HepG2 (cell line): ENCODE data around the gene SHISA5. TPM values are rescaled to one million over a fixed set of nuclear protein-coding genes. Genes with fewer than 3 reads are reported as not detected.
A peak's percentile ranks its signal among the peaks of the same experiment; 100 is the strongest.

Source experiments
- ATF2 ChIP-seq: sonication (generic); formaldehyde crosslinking; IDR thresholded peaks from 2 replicates; pipeline ENCODE4 v1.4.0; 2020; ENCODE audit warnings: missing genetic modification reagents
- EP300 ChIP-seq, 3 experiments: sonication (generic) in 1 of 3; formaldehyde crosslinking in 1 of 3; IDR thresholded peaks; 2 replicates each; pipeline versions ENCODE4 v1.5.1 to v1.6.1; 2011 to 2020; ENCODE audit warnings: low read depth in 2 of 3, low read length in 2 of 3, borderline replicate concordance in 1 of 3, improper control_type of control experiment in 1 of 3, mild to moderate bottlenecking in 1 of 3, missing genetic modification reagents in 1 of 3, moderate library complexity in 1 of 3
- HNF1A ChIP-seq, 2 experiments: sonication (generic) in 1 of 2; formaldehyde crosslinking in 1 of 2; IDR thresholded peaks; 2 replicates each; pipeline versions ENCODE4 v1.4.0 to v1.6.1; 2016 to 2020; ENCODE audit warnings: borderline replicate concordance in 1 of 2, low read depth in 1 of 2, mild to moderate bottlenecking in 1 of 2, missing genetic modification reagents in 1 of 2
- NFIC ChIP-seq: IDR thresholded peaks from 2 replicates; pipeline ENCODE4 v1.6.1; 2012; ENCODE audit warnings: mild to moderate bottlenecking, low read length, inconsistent platforms
- NR2C2 ChIP-seq: sonication (generic); formaldehyde crosslinking; IDR thresholded peaks from 2 replicates; pipeline ENCODE4 v1.4.0; 2020; ENCODE audit warnings: missing genetic modification reagents, mild to moderate bottlenecking, moderate library complexity, borderline replicate concordance
- PLRG1 ChIP-seq: fragments of 450-650 bp; conservative IDR thresholded peaks from 2 replicates; pipeline ENCODE4 v1.6.1; 2016
- RARG ChIP-seq: sonication (generic); formaldehyde crosslinking; IDR thresholded peaks from 2 replicates; pipeline ENCODE4 v1.4.0; 2020; ENCODE audit warnings: low read depth, mild to moderate bottlenecking, missing genetic modification reagents
- TAF1 ChIP-seq: sonication (generic); formaldehyde crosslinking; IDR thresholded peaks from 2 replicates; pipeline ENCODE4 v1.4.0; 2020; ENCODE audit warnings: missing genetic modification reagents
- ZHX1 ChIP-seq: sonication (generic); formaldehyde crosslinking; IDR thresholded peaks from 2 replicates; pipeline ENCODE4 v1.8.1; 2022; ENCODE audit warnings: low read depth, mild to moderate bottlenecking, missing genetic modification reagents
- ZMAT5 ChIP-seq: sonication (generic); formaldehyde crosslinking; IDR thresholded peaks from 2 replicates; pipeline ENCODE4 v1.5.0; 2020; ENCODE audit warnings: mild to moderate bottlenecking, low read depth, missing genetic modification reagents, borderline replicate concordance
- ZNF160 ChIP-seq: sonication (generic); formaldehyde crosslinking; IDR thresholded peaks from 2 replicates; pipeline ENCODE4 v1.8.0; 2022; ENCODE audit warnings: mild to moderate bottlenecking, inconsistent platforms, missing genetic modification reagents
- ZNF20 ChIP-seq: sonication (generic); formaldehyde crosslinking; IDR thresholded peaks from 2 replicates; pipeline ENCODE4 v1.4.0; 2020; ENCODE audit warnings: mild to moderate bottlenecking, moderate library complexity, missing genetic modification reagents
- ZNF232 ChIP-seq: sonication (generic); formaldehyde crosslinking; IDR thresholded peaks from 2 replicates; pipeline ENCODE4 v1.4.0; 2020; ENCODE audit warnings: missing genetic modification reagents, borderline replicate concordance
- ZNF235 ChIP-seq: sonication (generic); formaldehyde crosslinking; IDR thresholded peaks from 2 replicates; pipeline ENCODE4 v1.8.1; 2023; ENCODE audit warnings: mild to moderate bottlenecking, missing genetic modification reagents, borderline replicate concordance
- ZNF432 ChIP-seq: sonication (generic); formaldehyde crosslinking; IDR thresholded peaks from 2 replicates; pipeline ENCODE4 v1.5.0; 2020; ENCODE audit warnings: missing genetic modification reagents, mild to moderate bottlenecking, borderline replicate concordance
- ZNF850 ChIP-seq: sonication (generic); formaldehyde crosslinking; conservative IDR thresholded peaks from 2 replicates; pipeline ENCODE4 v1.9.0; 2021; ENCODE audit warnings: mild to moderate bottlenecking, missing genetic modification reagents
- polyA plus RNA-seq, 8 experiments: library from polyadenylated mRNA; depleted of rRNA in 3 of 8; stranded (reverse) in 7 of 8; unstranded in 1 of 8; fragments of >200 nt; fragmentation: Illumina TruSeq in 4 of 8; extraction: Trizol in 4 of 8; gene quantifications; 2 replicates each; pipeline versions ENCODE4 v1.2.1 to v1.2.3, GENCODE V29; 2011 to 2016; ENCODE audit warnings: low read depth in 4 of 8, missing spikeins in 1 of 8, mixed read lengths in 1 of 8; ENCODE audit not compliant: insufficient read depth in 1 of 8
- total RNA-seq, 5 experiments: library from RNA; depleted of rRNA; stranded (reverse); fragments of >200 nt; fragmentation: Illumina TruSeq; extraction: Trizol; gene quantifications; 2 replicates each; pipeline ENCODE4 v1.2.3, GENCODE V29; 2016; ENCODE audit warnings: low read depth in 1 of 5

The SHISA5 gene
- total and polyA plus RNA-seq, 2 of the 13 experiments (the other 11 are each of a cell fraction or from before 2014, with no cell fraction given) = 75.8 to 91.4 TPM

- TF ChIP-seq ATF2 = peak; percentile 50; the same call in 1 of the 2 replicates
- no peak for TF ChIP-seq ZNF235 (CRISPR knock-in tag)
- TF ChIP-seq EP300 (IDR thresholded peaks at IDR 0.05; ENCODE audit: low read depth in 2 of 2, low read length in 2 of 2) = peak in 1 of 2 experiments; percentile 26; a peak in 1 of 4 replicates
- no peak for TF ChIP-seq EP300 (CRISPR knock-in tag; IDR thresholded peaks at IDR 0.05; ENCODE audit: borderline replicate concordance)
- no peak for TF ChIP-seq ZNF20 (CRISPR knock-in tag)
- no peak for TF ChIP-seq HNF1A (IDR thresholded peaks at IDR 0.05; ENCODE audit: low read depth)
- peak; percentile 28; the same call in 1 of the 2 replicates for TF ChIP-seq HNF1A (CRISPR knock-in tag; IDR thresholded peaks at IDR 0.05; ENCODE audit: borderline replicate concordance)
- no peak for TF ChIP-seq PLRG1
- TF ChIP-seq ZNF160 (CRISPR knock-in tag) = no peak
- no peak for TF ChIP-seq ZNF850
- no peak for TF ChIP-seq ZNF232 (CRISPR knock-in tag)
- TF ChIP-seq NR2C2 (CRISPR knock-in tag) = 0 out of 2 replicates have a peak, but pooled peaks have one; percentile 19
- TF ChIP-seq NFIC = no peak
- no peak for TF ChIP-seq ZMAT5 (CRISPR knock-in tag)
- no peak for TF ChIP-seq TAF1 (CRISPR knock-in tag)
- TF ChIP-seq ZNF432 = no peak
- TF ChIP-seq ZHX1 (CRISPR knock-in tag) = no peak
- TF ChIP-seq RARG = no peak
Observed at GRCh38 chr3:48426944-48427629, 76.9 kb downstream of the SHISA5 start (continued).
